ENCODE data around the gene ROBO1. TPM values are rescaled to one million over a fixed set of nuclear protein-coding genes. Genes with fewer than 3 reads are reported as not detected.

The ROBO1 gene
- total and polyA plus RNA-seq, 4 donors = 68.8 to 181 (median 106) TPM

DNA sequence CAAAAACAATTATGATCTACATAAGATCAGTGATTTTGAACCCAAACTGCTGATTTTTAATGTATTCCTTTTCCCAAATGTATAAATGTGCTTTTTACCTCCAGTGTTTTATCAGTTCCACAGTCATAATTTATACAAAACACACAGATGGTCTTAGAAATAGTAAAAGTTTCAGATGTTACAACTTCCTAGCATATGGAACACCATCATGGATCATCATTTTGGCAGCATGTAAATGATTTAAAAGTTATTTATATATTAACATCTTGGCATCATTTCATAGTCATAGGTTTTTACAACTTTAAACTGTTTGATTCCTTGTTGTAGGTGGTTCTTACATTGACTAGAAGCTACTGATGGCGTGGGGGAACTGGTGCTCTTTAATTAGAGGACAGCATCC is 1025.3 kb downstream of the ROBO1 start:
- no CpG with 5 or more reads among the region's 1 CpG for WGBS (ENCODE audit: insufficient coverage)
- no peak overlapping the region for H3K27ac ChIP-seq (ENCODE audit: low read depth, low read length)
- no peaks in the 10 kb centered on the region for H3K4me1 ChIP-seq (ENCODE audit: control insufficient read depth, insufficient read depth, low read length)
- H3K9me3 ChIP-seq (ENCODE audit: control insufficient read depth, insufficient read depth, low read length) = no peaks in the 10 kb centered on the region
- H3K27me3 ChIP-seq (ENCODE audit: control insufficient read depth, insufficient read depth, low read length) = no peaks in the 10 kb centered on the region
- peak in 1 of 6 donors; percentile 88 for DNase-seq (ENCODE audit: low read depth in 4 of 6, low spot score in 6 of 6)
- H3K4me3 ChIP-seq (ENCODE audit: low read depth, low read length) = no peak overlapping the region
- no peaks in the 10 kb centered on the region for H3K36me3 ChIP-seq (ENCODE audit: control insufficient read depth, insufficient read depth, low read length)

DNA sequence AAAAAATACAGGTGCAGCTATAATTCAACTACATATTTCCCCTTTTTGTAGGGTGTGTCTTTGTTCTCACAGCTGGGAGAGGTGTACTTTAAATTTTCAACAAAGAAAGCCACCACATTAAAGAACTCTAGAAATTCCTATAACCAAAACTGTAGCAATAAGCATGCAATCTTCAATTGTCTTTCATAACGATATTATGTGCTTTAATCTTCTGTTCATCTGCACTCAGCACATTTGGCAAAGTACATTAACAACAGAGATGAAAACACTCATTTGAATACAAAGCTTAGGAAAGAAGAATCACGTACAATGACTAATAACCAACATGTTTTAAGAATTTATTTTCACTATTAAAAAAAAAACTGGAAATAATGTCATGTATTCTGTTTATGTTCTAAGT is 1025.8 kb downstream of the ROBO1 start:
- Histone ChIP-seq H3K9me3 (ENCODE audit: control insufficient read depth, insufficient read depth, low read length) (no peaks in the 10 kb centered on the region), H3K36me3 (ENCODE audit: control insufficient read depth, insufficient read depth, low read length) (no peaks in the 10 kb centered on the region), H3K27ac (ENCODE audit: low read depth, low read length) (no peak overlapping the region), H3K4me3 (ENCODE audit: low read depth, low read length) (no peak overlapping the region), H3K27me3 (ENCODE audit: control insufficient read depth, insufficient read depth, low read length) (no peaks in the 10 kb centered on the region), H3K4me1 (ENCODE audit: control insufficient read depth, insufficient read depth, low read length) (no peaks in the 10 kb centered on the region)
- no CpG with 5 or more reads among the region's 2 CpGs for WGBS (ENCODE audit: insufficient coverage)
- peak in 1 of 6 donors; percentile 39 for DNase-seq (ENCODE audit: low read depth in 4 of 6, low spot score in 6 of 6)

GRCh38 chr3:78741066-78741645 is 1026.6 kb downstream of the ROBO1 start:
- Histone ChIP-seq H3K4me1 (ENCODE audit: control insufficient read depth, insufficient read depth, low read length) (no peaks in the 10 kb centered on the region), H3K9me3 (ENCODE audit: control insufficient read depth, insufficient read depth, low read length) (no peaks in the 10 kb centered on the region), H3K27me3 (ENCODE audit: control insufficient read depth, insufficient read depth, low read length) (no peaks in the 10 kb centered on the region), H3K27ac (ENCODE audit: low read depth, low read length) (no peak overlapping the region), H3K36me3 (ENCODE audit: control insufficient read depth, insufficient read depth, low read length) (no peaks in the 10 kb centered on the region), H3K4me3 (ENCODE audit: low read depth, low read length) (no peak overlapping the region)
- no peak for DNase-seq (ENCODE audit: low read depth in 4 of 6, low spot score in 6 of 6)
- WGBS (ENCODE audit: insufficient coverage) = no CpG with 5 or more reads among the region's 1 CpG

GRCh38 chr3:78738833-78739232 is 1029.0 kb downstream of the ROBO1 start:
- no peaks in the 10 kb centered on the region for H3K4me1 ChIP-seq (ENCODE audit: control insufficient read depth, insufficient read depth, low read length)
- H3K36me3 ChIP-seq (ENCODE audit: control insufficient read depth, insufficient read depth, low read length) = no peaks in the 10 kb centered on the region
- WGBS (ENCODE audit: insufficient coverage) = no CpG with 5 or more reads among the region's 2 CpGs
- H3K9me3 ChIP-seq (ENCODE audit: control insufficient read depth, insufficient read depth, low read length) = no peaks in the 10 kb centered on the region
- no peaks in the 10 kb centered on the region for H3K27me3 ChIP-seq (ENCODE audit: control insufficient read depth, insufficient read depth, low read length)
- H3K27ac ChIP-seq (ENCODE audit: low read depth, low read length) = no peak overlapping the region
- DNase-seq (ENCODE audit: low read depth in 4 of 6, low spot score in 6 of 6) = no peak
- no peak overlapping the region for H3K4me3 ChIP-seq (ENCODE audit: low read depth, low read length)

DNA sequence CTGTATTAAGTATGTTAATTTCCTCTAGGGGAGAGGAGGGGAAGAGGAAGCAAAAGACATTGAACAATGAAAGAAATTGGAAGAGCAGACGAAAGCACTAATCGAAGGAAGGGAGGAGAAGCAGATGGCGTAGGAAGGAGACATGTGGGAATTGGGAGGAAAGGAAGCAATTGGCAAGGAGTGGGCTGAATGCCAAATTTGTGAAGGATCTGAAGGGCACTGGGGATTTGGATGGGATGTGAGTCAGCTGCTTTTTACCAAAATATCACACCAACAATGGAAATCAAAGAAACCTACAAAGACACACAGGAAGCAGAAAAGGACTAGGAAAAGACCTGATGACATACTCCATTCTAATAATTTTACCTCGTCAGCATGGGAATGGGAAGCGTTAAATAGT is 1029.8 kb downstream of the ROBO1 start:
- peak in 2 of 6 donors; percentile 80 to 85 for DNase-seq (ENCODE audit: low read depth in 4 of 6, low spot score in 6 of 6)
- H3K27me3 ChIP-seq (ENCODE audit: control insufficient read depth, insufficient read depth, low read length) = no peaks in the 10 kb centered on the region
- no peaks in the 10 kb centered on the region for H3K9me3 ChIP-seq (ENCODE audit: control insufficient read depth, insufficient read depth, low read length)
- no peaks in the 10 kb centered on the region for H3K36me3 ChIP-seq (ENCODE audit: control insufficient read depth, insufficient read depth, low read length)
- 60% methylated on average over 3 of the region's 5 CpGs for WGBS (ENCODE audit: insufficient coverage)
- no peak overlapping the region for H3K4me3 ChIP-seq (ENCODE audit: low read depth, low read length)
- no peaks in the 10 kb centered on the region for H3K4me1 ChIP-seq (ENCODE audit: control insufficient read depth, insufficient read depth, low read length)
- H3K27ac ChIP-seq (ENCODE audit: low read depth, low read length) = no peak overlapping the region

- no peaks in the 10 kb centered on the region for H3K27me3 ChIP-seq (ENCODE audit: control insufficient read depth, insufficient read depth, low read length)
- DNase-seq (ENCODE audit: low read depth in 4 of 6, low spot score in 6 of 6) = no peak
- WGBS (ENCODE audit: insufficient coverage) = no CpG with 5 or more reads among the region's 2 CpGs
- no peak overlapping the region for H3K27ac ChIP-seq (ENCODE audit: low read depth, low read length)
- no peaks in the 10 kb centered on the region for H3K36me3 ChIP-seq (ENCODE audit: control insufficient read depth, insufficient read depth, low read length)
- no peak overlapping the region for H3K4me3 ChIP-seq (ENCODE audit: low read depth, low read length)
- H3K4me1 ChIP-seq (ENCODE audit: control insufficient read depth, insufficient read depth, low read length) = no peaks in the 10 kb centered on the region
- no peaks in the 10 kb centered on the region for H3K9me3 ChIP-seq (ENCODE audit: control insufficient read depth, insufficient read depth, low read length)
Observed at GRCh38 chr3:78736863-78737262, 1030.9 kb downstream of the ROBO1 start.

GRCh38 chr3:78734048-78734637 is 1033.7 kb downstream of the ROBO1 start:
- no peaks in the 10 kb centered on the region for H3K36me3 ChIP-seq (ENCODE audit: control insufficient read depth, insufficient read depth, low read length)
- DNase-seq (ENCODE audit: low read depth in 4 of 6, low spot score in 6 of 6) = no peak
- WGBS (ENCODE audit: insufficient coverage) = no CpG with 5 or more reads among the region's 3 CpGs
- no peaks in the 10 kb centered on the region for H3K4me1 ChIP-seq (ENCODE audit: control insufficient read depth, insufficient read depth, low read length)
- no peaks in the 10 kb centered on the region for H3K9me3 ChIP-seq (ENCODE audit: control insufficient read depth, insufficient read depth, low read length)
- no peak overlapping the region for H3K27ac ChIP-seq (ENCODE audit: low read depth, low read length)
- no peak overlapping the region for H3K4me3 ChIP-seq (ENCODE audit: low read depth, low read length)
- no peaks in the 10 kb centered on the region for H3K27me3 ChIP-seq (ENCODE audit: control insufficient read depth, insufficient read depth, low read length)

GRCh38 chr3:78732893-78733292 is 1034.9 kb downstream of the ROBO1 start:
- DNase-seq (ENCODE audit: low read depth in 4 of 6, low spot score in 6 of 6) = no peak
- Histone ChIP-seq H3K36me3 (ENCODE audit: control insufficient read depth, insufficient read depth, low read length) (no peaks in the 10 kb centered on the region), H3K9me3 (ENCODE audit: control insufficient read depth, insufficient read depth, low read length) (no peaks in the 10 kb centered on the region), H3K27ac (ENCODE audit: low read depth, low read length) (no peak overlapping the region), H3K4me1 (ENCODE audit: control insufficient read depth, insufficient read depth, low read length) (peaks cover 3% of the 10 kb centered on the region), H3K4me3 (ENCODE audit: low read depth, low read length) (no peak overlapping the region), H3K27me3 (ENCODE audit: control insufficient read depth, insufficient read depth, low read length) (no peaks in the 10 kb centered on the region)
- WGBS (ENCODE audit: insufficient coverage) = no CpG with 5 or more reads among the region's 1 CpG

DNA sequence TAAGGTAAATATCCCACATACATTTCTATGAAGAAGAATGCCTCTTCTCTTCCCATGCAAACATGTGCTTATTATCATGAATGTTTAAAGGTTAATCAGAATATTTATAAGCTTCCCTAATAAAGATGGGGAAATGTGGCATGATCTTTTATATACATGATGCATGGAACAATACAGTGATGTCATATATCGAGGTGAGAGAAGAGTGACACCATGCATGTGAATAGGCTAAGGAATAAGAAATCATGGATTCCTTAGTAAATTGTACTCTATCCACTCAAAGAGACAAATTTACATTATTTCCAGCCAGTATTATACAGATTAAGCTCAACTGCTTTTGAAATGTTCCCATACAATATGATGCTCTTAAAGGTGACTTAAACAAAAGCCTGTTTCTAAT is 1035.3 kb downstream of the ROBO1 start:
- Histone ChIP-seq H3K36me3 (ENCODE audit: control insufficient read depth, insufficient read depth, low read length) (no peaks in the 10 kb centered on the region), H3K27me3 (ENCODE audit: control insufficient read depth, insufficient read depth, low read length) (no peaks in the 10 kb centered on the region), H3K4me3 (ENCODE audit: low read depth, low read length) (no peak overlapping the region), H3K9me3 (ENCODE audit: control insufficient read depth, insufficient read depth, low read length) (no peaks in the 10 kb centered on the region), H3K4me1 (ENCODE audit: control insufficient read depth, insufficient read depth, low read length) (peaks cover 3% of the 10 kb centered on the region), H3K27ac (ENCODE audit: low read depth, low read length) (no peak overlapping the region)
- WGBS (ENCODE audit: insufficient coverage) = no CpG with 5 or more reads among the region's 1 CpG
- DNase-seq (ENCODE audit: low read depth in 4 of 6, low spot score in 6 of 6) = no peak

DNA sequence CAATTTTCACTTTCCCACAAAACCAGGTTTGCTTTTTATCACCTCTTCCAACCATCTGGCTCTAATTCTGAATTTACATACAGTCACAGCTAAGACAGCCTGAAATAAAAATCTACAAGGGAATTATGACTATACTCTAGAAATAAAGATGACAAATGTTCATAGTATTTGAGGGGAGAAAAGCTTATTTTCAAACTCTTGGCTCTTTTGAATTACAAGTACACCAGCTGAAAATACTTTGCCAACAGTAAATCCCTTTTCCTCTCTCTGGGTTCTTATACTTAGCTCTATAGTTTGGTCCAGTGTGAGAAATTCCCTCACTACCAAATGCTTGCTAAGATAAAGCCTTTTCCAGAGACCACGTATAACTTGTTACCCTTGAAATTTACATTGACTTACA is 1037.9 kb downstream of the ROBO1 start:
- DNase-seq (ENCODE audit: low read depth in 4 of 6, low spot score in 6 of 6) = peak in 2 of 6 donors; percentile 48 to 49
- no CpG with 5 or more reads among the region's 1 CpG for WGBS (ENCODE audit: insufficient coverage)
- Histone ChIP-seq H3K4me3 (ENCODE audit: low read depth, low read length) (no peak overlapping the region), H3K9me3 (ENCODE audit: control insufficient read depth, insufficient read depth, low read length) (no peaks in the 10 kb centered on the region), H3K27ac (ENCODE audit: low read depth, low read length) (no peak overlapping the region), H3K36me3 (ENCODE audit: control insufficient read depth, insufficient read depth, low read length) (no peaks in the 10 kb centered on the region), H3K4me1 (ENCODE audit: control insufficient read depth, insufficient read depth, low read length) (peaks cover 3% of the 10 kb centered on the region), H3K27me3 (ENCODE audit: control insufficient read depth, insufficient read depth, low read length) (no peaks in the 10 kb centered on the region)

Measured in spinal cord (tissue), 10 donors.